ENCODE data around the gene HOXA7.

Gene HOXA7

DNA sequence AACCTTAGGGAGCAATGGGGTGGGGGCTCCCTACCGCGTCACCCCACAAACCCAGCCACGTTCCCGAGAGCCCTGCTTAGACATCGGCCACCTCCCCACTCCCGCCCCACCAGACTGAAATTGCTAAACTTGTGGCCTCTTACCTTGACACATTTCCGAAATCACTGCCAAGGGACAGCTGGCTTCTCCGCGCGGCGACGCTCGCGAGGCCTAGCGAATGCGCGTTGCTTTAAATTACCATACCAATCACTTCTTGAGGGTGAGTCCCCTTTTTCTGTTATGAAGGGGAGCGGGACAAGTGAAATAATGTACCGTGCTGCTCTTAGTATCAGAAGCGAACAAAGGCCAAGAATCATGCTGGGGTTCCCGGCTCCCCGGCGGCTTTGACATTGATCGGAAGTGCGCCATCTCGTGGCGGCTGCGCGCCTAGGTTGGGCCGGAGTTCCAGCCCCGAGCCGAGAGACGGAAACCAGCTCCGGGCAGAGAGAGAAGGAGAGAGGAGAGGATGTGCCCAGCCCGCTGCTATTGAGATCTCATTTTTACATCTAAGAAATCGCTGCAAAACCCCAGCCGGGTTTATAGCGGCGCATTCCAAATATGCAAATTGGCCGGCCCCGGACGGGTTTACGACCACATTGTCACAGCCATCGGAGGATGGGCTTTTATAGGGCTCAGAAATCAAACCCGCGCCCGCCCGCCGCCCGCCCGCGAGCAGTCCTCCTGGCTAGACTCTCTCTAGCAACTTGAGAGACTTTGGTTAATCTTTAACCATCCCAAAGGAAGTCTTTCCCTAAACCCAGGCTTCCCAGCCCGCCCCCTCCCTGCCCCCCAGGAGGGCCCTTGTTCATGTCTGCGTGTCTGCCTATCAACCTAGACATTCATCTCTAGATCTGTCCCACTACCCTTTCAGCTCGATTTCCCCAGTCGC lies 23.3 kb upstream of the HOXA7 start:
- Histone ChIP-seq H3K9ac (no peak overlapping the region), H3K4me2 (0 out of 2 replicates have a peak overlapping the region, but pooled peaks have one; percentile 22), H2AFZ (ENCODE audit: low read depth) (peak overlapping the region; percentile 29; the same call in 1 of the 2 replicates), H3K27ac (no peak overlapping the region), H4K20me1 (ENCODE audit: insufficient read depth) (no peaks in the 10 kb centered on the region), H3K36me3 (ENCODE audit: insufficient read depth) (no peaks in the 10 kb centered on the region), H3K27me3 (ENCODE audit: insufficient read depth, low read depth) (no peaks in the 10 kb centered on the region), H3K4me3 (IDR thresholded peaks at IDR 0.05; ENCODE audit: insufficient read depth, low read depth, low read length) (no peak overlapping the region), H3K79me2 (ENCODE audit: insufficient read depth, low read depth) (no peaks in the 10 kb centered on the region), H3K4me1 (ENCODE audit: low read depth, poor library complexity, severe bottlenecking) (no peaks in the 10 kb centered on the region)
- peak; percentile 89 for TF ChIP-seq CTCF (conservative IDR thresholded peaks at IDR 0.05; ENCODE audit: low read depth, low read length)

GRCh38 chr7:27179030-27179429 lies 22.6 kb upstream of the HOXA7 start:
- no peaks in the 10 kb centered on the region for H3K4me1 ChIP-seq (ENCODE audit: low read depth, poor library complexity, severe bottlenecking)
- no peaks in the 10 kb centered on the region for H3K79me2 ChIP-seq (ENCODE audit: insufficient read depth, low read depth)
- H3K36me3 ChIP-seq (ENCODE audit: insufficient read depth): no peaks in the 10 kb centered on the region
- TF ChIP-seq CTCF (conservative IDR thresholded peaks at IDR 0.05; ENCODE audit: low read depth, low read length): no peak
- H3K4me3 ChIP-seq (IDR thresholded peaks at IDR 0.05; ENCODE audit: insufficient read depth, low read depth, low read length): no peak overlapping the region
- H3K4me2 ChIP-seq: no peak overlapping the region
- no peak overlapping the region for H3K9ac ChIP-seq
- no peak overlapping the region for H3K27ac ChIP-seq
- no peak overlapping the region for H2AFZ ChIP-seq (ENCODE audit: low read depth)
- H4K20me1 ChIP-seq (ENCODE audit: insufficient read depth): no peaks in the 10 kb centered on the region
- no peaks in the 10 kb centered on the region for H3K27me3 ChIP-seq (ENCODE audit: insufficient read depth, low read depth)

GRCh38 chr7:27178366-27178765 lies 21.9 kb upstream of the HOXA7 start:
- Histone ChIP-seq H3K4me3 (IDR thresholded peaks at IDR 0.05; ENCODE audit: insufficient read depth, low read depth, low read length) (no peak overlapping the region), H2AFZ (ENCODE audit: low read depth) (no peak overlapping the region), H3K27ac (no peak overlapping the region), H3K27me3 (ENCODE audit: insufficient read depth, low read depth) (no peaks in the 10 kb centered on the region), H3K4me1 (ENCODE audit: low read depth, poor library complexity, severe bottlenecking) (no peaks in the 10 kb centered on the region), H3K9ac (no peak overlapping the region), H3K4me2 (no peak overlapping the region), H3K36me3 (ENCODE audit: insufficient read depth) (no peaks in the 10 kb centered on the region), H3K79me2 (ENCODE audit: insufficient read depth, low read depth) (no peaks in the 10 kb centered on the region), H4K20me1 (ENCODE audit: insufficient read depth) (no peaks in the 10 kb centered on the region)
- no peak for TF ChIP-seq CTCF (conservative IDR thresholded peaks at IDR 0.05; ENCODE audit: low read depth, low read length)

- 0 out of 2 replicates have a peak, but pooled peaks cover 1% of the 10 kb centered on the region for H3K27me3 ChIP-seq (ENCODE audit: insufficient read depth, low read depth)
- no peaks in the 10 kb centered on the region for H3K79me2 ChIP-seq (ENCODE audit: insufficient read depth, low read depth)
- H4K20me1 ChIP-seq (ENCODE audit: insufficient read depth): no peaks in the 10 kb centered on the region
- no peak overlapping the region for H3K4me3 ChIP-seq (IDR thresholded peaks at IDR 0.05; ENCODE audit: insufficient read depth, low read depth, low read length)
- H3K9ac ChIP-seq: no peak overlapping the region
- no peak for TF ChIP-seq CTCF (conservative IDR thresholded peaks at IDR 0.05; ENCODE audit: low read depth, low read length)
- H3K36me3 ChIP-seq (ENCODE audit: insufficient read depth): no peaks in the 10 kb centered on the region
- H3K4me1 ChIP-seq (ENCODE audit: low read depth, poor library complexity, severe bottlenecking): no peaks in the 10 kb centered on the region
- H3K27ac ChIP-seq: no peak overlapping the region
- H3K4me2 ChIP-seq: no peak overlapping the region
- H2AFZ ChIP-seq (ENCODE audit: low read depth): no peak overlapping the region
These were observed 21.4 kb upstream of the HOXA7 start for GRCh38 chr7:27177795-27178320.

Measured in KMS-11 (cell line).